Measurements from ENCODE around the gene FAAP20.

GRCh38 chr1:2234762-2235113 is 40.2 kb upstream of the FAAP20 start:
- TF ChIP-seq TCF7L2 (IDR thresholded peaks at IDR 0.05; ENCODE audit: low read depth, low read length), result no peak
- no peak for TF ChIP-seq SMAD1 (IDR thresholded peaks at IDR 0.05; ENCODE audit: low read depth, low read length, partially characterized antibody)
- TF ChIP-seq CTCF (IDR thresholded peaks at IDR 0.05 in 2 of 3, conservative IDR thresholded peaks at IDR 0.05 in 1 of 3; ENCODE audit: insufficient read depth in 2 of 3, low read depth in 1 of 3, low read length in 3 of 3), result no peak
- TF ChIP-seq, protein P1, sequence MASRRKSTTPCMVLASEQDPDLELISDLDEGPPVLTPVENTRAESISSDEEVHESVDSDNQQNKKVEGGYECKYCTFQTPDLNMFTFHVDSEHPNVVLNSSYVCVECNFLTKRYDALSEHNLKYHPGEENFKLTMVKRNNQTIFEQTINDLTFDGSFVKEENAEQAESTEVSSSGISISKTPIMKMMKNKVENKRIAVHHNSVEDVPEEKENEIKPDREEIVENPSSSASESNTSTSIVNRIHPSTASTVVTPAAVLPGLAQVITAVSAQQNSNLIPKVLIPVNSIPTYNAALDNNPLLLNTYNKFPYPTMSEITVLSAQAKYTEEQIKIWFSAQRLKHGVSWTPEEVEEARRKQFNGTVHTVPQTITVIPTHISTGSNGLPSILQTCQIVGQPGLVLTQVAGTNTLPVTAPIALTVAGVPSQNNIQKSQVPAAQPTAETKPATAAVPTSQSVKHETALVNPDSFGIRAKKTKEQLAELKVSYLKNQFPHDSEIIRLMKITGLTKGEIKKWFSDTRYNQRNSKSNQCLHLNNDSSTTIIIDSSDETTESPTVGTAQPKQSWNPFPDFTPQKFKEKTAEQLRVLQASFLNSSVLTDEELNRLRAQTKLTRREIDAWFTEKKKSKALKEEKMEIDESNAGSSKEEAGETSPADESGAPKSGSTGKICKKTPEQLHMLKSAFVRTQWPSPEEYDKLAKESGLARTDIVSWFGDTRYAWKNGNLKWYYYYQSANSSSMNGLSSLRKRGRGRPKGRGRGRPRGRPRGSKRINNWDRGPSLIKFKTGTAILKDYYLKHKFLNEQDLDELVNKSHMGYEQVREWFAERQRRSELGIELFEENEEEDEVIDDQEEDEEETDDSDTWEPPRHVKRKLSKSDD (conservative IDR thresholded peaks at IDR 0.05; ENCODE audit: low read length), result no peak
- TF ChIP-seq, protein P2, sequence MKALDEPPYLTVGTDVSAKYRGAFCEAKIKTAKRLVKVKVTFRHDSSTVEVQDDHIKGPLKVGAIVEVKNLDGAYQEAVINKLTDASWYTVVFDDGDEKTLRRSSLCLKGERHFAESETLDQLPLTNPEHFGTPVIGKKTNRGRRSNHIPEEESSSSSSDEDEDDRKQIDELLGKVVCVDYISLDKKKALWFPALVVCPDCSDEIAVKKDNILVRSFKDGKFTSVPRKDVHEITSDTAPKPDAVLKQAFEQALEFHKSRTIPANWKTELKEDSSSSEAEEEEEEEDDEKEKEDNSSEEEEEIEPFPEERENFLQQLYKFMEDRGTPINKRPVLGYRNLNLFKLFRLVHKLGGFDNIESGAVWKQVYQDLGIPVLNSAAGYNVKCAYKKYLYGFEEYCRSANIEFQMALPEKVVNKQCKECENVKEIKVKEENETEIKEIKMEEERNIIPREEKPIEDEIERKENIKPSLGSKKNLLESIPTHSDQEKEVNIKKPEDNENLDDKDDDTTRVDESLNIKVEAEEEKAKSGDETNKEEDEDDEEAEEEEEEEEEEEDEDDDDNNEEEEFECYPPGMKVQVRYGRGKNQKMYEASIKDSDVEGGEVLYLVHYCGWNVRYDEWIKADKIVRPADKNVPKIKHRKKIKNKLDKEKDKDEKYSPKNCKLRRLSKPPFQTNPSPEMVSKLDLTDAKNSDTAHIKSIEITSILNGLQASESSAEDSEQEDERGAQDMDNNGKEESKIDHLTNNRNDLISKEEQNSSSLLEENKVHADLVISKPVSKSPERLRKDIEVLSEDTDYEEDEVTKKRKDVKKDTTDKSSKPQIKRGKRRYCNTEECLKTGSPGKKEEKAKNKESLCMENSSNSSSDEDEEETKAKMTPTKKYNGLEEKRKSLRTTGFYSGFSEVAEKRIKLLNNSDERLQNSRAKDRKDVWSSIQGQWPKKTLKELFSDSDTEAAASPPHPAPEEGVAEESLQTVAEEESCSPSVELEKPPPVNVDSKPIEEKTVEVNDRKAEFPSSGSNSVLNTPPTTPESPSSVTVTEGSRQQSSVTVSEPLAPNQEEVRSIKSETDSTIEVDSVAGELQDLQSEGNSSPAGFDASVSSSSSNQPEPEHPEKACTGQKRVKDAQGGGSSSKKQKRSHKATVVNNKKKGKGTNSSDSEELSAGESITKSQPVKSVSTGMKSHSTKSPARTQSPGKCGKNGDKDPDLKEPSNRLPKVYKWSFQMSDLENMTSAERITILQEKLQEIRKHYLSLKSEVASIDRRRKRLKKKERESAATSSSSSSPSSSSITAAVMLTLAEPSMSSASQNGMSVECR (CRISPR knock-in tag; IDR thresholded peaks at IDR 0.05), result no peak
- no peak for TF ChIP-seq BRD4 (IDR thresholded peaks at IDR 0.05)
- no peak for TF ChIP-seq ZBTB43 (CRISPR knock-in tag; IDR thresholded peaks at IDR 0.05)
